ENCODE data around the gene DPH6.

Gene DPH6

GRCh38 chr15:35540021-35540420, 5.9 kb downstream of the DPH6 start:
- no peak for DNase-seq

DNA sequence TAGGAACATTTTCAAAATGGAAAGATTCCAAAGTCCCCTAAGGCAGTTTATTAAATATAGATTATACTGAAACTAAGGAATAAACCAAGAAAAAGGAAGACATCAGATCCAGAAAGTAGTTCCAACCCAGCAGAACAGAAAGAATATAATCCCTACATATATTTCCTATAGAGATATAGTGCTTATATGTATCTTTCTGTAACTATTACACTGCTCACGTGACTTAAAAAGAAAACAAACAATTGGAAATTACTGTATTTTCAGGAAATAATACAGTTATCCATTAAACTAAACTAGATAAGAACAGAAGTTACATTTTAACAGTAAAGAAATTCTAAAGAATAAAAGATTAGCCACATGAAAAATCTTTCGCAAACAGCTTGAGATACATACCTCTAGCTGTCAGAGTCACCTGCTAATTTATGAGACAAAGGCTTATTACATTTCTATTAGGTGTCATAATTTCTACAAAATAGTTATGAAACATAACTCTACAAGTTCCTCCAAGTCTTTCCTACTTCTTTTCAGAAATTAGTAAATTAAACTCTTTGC, 10.5 kb downstream of the DPH6 start:
- DNase-seq = no peak

GRCh38 chr15:35533130-35534110, 12.5 kb downstream of the DPH6 start:
- DNase-seq = no peak

- DNase-seq = no peak
Observed at GRCh38 chr15:35530698-35531097, 15.3 kb downstream of the DPH6 start.

DNA sequence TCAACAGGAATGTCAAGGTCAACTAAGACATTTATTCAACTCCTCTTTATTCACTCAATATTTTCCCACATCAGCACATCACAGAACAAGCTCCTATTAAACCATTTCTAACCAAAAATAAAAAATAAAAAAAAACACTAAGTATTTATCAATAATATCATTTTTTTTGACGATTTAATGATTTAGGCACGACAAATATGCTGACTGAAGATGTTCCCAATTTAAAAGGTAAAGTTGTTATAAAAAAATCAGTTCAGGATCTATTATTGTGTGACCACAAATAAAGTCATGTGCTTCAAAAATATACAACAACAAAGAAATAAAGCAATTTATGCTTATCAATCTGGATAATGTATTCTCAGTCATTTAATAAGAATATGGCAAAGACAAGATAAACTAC, 16.2 kb downstream of the DPH6 start:
- no peak for DNase-seq

GRCh38 chr15:35522061-35522460, 23.9 kb downstream of the DPH6 start:
- DNase-seq = no peak

DNA sequence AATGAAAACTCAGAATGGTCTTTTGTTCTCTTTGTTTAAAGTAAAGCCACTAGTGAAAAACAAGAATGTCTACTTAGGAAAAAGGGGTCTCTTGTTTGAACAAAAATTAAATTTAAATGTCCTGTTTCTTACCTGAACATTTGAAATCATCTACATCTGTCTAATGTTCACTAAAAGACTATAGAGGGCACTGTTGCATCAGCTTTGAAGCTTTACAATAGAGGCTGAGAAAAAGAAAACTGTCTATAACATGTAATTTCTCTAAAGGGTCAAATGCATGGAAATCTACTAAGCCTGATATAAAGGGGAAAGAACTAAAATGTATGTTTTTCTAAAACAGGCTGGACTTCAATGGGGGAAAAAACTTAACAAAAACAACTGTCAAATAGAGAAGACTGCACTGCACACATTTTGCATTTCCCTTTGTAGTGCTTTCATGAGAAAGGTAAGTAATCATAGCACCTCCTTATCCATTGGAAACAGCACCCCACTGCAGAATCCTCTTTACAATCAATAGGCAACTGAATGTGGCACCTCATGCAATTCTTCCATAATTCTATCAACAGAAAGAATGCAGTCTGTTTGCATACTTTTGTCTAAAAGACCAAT, 26.3 kb downstream of the DPH6 start:
- DNase-seq = peak; percentile 17 to 45

GRCh38 chr15:35519052-35519451, 26.9 kb downstream of the DPH6 start:
- no peak for DNase-seq

DNA sequence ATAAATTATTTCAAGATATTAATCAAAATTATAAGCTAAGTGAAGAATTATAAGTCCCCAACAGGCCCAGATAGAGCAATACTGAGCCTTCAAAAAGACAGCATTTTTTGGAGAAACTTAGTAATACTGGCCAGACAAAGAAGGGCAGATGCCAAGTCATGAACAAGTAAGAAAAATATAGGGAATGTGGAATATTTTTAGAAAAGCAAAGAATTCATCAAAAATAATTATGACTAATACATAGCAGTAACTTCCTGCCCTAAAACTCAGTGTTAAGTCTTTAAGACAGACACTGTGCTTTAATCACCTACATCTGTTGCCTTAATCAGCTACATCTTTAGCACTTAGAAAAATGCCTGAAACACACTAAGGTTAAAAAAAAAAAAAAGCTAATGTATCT, 31.2 kb downstream of the DPH6 start:
- DNase-seq = no peak

DNA sequence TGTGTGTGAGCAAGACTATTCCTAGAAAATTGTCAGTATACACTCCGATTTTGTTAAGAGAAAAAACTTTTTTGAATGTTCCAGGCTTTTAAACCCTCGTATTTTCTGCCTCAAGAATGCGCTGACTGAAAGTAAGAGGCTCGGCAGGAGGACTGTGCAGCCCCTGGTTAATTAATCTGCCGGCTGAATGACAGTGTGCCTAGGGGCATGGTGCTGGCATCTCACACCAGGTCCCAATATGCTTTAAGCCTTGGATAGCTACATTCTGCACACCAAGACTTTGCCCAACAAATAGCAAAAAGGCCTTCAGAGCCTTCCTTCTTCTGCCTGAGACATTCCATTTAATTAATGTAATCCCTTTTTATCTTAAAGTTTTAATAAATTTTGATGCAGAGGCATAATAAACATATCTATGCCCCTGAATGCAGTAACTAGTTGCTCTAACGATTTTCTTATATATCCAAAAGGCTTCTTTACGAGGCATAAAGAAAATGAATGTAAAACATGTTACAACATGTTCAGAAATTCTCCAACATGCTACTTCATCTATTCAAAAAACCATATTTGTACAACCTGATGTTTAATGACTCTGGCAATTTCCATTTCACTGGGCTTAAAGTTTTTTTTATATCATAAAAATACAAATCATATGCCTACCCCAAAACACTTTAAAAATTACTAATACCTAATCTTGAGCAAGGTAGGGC, 37.9 kb downstream of the DPH6 start:
- DNase-seq = no peak

GRCh38 chr15:35506272-35506870, 39.6 kb downstream of the DPH6 start:
- no peak for DNase-seq

DNA sequence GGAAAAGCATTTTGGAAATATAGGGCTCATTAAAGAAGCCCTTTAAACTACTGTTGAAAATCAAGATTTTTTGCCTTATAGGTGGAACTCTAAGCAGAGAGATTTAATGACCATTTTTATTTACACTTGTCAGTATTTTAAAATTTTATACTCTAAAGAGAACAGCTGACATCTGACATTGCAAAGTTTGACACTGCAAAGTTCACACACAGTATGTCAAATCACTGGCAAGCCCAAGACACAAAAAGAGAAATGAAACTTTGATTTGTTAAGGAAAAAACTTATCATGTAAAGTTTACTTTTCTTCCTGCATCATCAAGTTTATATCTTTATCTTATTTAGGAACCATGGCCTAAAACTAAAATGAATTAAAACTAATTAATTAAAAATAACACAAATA, 40.2 kb downstream of the DPH6 start:
- peak; percentile 8 to 39 for DNase-seq

- DNase-seq = peak in 1 of 2 donors; percentile 7
Observed at GRCh38 chr15:35505141-35505540, 40.8 kb downstream of the DPH6 start.

- no peak for DNase-seq
Observed at GRCh38 chr15:35499723-35500122, 46.2 kb downstream of the DPH6 start.

DNA sequence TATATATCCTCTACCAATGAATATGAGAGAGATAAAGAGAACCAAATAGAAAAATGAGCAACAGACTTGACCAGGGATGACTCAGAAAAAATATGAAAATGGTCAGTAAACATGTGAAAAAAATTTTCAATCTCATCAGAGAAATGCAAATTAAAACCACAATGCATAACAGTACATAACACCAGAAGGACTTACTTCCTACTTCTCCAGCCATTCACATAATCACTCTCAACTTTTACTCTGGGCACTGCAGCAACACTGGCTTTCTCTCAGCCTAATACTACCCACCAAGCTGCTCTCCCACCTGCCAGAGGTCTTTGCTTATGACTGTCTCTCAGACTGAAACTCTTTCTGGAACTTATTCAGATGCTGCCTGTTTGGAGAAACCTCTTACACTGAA, 49.4 kb downstream of the DPH6 start:
- DNase-seq = no peak

- DNase-seq = no peak
Observed at GRCh38 chr15:35495080-35495479, 50.9 kb downstream of the DPH6 start.

DNA sequence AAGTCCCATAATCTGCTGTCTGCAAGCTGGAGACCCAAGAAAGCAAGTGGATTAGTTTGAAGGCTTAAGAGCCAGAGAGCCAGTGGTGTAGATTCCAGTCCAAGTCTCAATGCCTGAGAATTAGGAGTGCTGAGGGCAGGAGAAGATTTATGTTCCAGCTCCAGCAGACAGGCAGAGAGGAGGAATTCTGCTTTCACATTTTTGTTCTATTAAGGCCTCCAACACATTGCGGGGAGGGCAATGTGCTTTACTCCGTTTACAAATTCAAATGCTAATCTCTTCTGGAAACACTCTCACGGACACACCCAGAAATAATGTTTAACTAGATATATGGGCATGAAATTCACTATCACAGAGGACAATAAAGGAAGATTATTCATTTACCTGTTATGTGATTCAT, 54.0 kb downstream of the DPH6 start:
- no peak for DNase-seq

DNA sequence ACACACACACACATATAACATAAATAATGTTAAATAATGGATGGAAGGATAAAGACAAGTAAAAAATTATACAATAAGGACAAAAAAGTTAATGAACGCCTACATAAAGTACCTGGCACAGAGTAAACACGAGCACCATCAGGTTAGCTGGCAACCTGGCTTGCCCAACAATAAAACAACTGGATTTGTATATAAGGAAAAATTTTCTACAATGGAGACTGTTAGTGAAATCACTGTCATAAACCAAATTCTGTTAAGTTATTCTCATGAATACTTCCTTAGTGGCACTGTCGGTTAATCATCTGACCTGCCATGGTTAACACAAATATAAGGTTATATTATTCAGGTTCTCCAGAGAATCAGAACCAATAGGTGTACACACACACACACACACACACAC, 54.8 kb downstream of the DPH6 start:
- DNase-seq = no peak

DNA sequence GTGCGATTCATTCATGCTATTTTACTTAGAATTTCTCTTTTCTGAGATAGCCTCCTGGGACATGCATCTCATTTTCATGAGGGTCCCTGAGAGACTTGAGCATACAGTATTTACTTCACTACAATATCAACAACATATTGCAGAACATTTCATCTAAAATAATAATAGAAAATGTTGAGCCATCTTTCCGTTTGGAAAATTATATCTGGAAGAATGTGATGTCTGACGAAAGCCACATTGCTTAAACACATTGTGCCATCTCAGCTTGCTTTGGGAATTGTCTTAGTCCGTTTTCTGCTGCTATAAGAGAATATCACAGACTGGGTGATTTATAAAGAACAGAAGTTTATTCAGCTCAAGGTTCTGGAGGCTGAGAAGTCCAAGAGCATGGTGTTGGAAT, 55.5 kb downstream of the DPH6 start:
- DNase-seq = no peak

DNA sequence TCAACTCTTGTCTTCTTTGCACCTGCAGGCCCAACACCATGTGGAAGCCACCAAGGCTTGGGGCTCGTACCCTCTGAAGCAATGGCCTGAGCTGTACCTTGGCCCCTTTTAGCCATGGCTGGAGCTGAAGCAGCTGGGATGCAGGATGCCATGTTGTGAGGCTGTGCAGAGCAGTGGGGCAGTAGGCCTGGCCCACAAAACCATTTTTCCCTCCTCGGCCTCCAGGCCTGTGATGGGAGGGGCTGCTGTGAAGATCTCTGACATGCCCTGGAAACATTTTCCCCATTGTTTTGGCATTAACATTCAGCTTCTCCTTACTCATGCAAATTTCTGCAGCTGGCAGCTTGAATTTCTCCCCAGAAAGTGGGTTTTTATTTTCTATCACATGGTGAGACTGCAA, 58.5 kb downstream of the DPH6 start:
- no peak for DNase-seq

DNA sequence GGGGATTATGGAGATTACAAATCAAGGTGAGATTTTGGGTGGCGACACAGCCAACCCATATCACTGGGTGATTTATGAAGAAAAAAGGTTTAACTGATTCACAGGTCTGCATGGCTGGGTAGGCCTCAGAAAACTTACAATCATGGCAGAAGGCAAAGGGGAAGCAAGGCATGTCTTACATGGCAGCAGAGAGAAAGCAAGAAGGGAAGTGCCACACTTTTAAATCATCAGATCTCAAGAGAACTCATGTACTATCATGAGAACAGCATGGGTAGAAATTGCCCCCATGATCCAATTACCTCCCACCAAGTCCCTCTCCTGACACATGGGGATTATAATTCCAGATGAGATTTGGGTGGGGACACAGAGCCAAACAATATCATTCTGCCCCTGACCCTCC, 59.7 kb downstream of the DPH6 start:
- no peak for DNase-seq

GRCh38 chr15:35485411-35485810, 60.6 kb downstream of the DPH6 start:
- DNase-seq = no peak

Data from inflammatory macrophage (primary cell).